ENCODE measurements around the gene KRTAP12-3.
"Not testable (repeated sequence)": the region's sequence is repeated elsewhere in the genome, so short reads cannot be mapped to it uniquely, and the experiment has no call there.

KRTAP12-3 gene, protein sequence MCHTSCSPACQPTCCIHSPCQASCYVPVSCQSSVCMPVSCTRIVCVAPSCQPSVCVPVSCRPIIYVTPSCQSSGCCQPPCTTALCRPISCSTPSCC

DNA sequence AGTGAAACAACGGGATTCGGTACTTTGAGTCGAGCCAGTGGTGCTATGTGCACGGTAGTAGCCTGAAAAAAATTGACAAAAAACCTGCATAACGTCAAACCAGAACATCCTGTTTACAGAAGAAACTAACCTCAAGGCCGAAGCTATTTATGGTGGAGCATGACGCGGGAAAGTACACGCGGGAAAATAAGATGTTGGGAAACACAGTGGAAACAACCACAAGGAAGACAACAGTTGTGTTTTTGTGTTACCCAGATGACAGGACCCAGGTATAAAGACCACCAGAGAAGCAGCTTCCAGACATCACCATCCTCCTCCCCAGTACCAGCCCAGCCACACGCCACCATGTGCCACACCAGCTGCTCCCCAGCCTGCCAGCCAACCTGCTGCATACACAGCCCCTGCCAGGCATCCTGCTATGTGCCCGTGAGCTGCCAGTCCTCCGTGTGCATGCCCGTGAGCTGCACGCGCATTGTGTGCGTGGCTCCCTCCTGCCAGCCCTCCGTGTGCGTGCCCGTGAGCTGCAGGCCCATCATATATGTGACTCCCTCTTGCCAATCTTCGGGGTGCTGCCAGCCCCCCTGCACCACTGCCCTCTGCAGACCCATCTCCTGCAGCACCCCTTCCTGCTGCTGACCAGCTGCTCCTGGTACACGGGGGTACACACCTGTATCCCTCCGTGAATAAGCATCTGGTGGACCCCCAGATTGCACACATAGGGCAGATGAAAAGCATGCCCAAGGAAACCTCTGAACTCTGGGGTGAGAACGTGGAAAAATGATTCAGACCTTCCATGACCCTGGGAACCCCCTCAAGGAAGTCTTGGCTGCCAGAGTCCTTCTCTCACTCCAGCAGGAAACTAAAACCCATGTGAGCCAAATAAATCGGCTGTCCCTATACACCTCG is at the start of gene KRTAP12-3:
TSS of gene KRTAP12-3 (plus strand) at position 298 of the 906 bp plus-strand sequence. CDS start at position 346, 48 bp downstream.
- no peak for DNase-seq (ENCODE audit: low read depth in 4 of 4, low spot score in 1 of 4)

DNA sequence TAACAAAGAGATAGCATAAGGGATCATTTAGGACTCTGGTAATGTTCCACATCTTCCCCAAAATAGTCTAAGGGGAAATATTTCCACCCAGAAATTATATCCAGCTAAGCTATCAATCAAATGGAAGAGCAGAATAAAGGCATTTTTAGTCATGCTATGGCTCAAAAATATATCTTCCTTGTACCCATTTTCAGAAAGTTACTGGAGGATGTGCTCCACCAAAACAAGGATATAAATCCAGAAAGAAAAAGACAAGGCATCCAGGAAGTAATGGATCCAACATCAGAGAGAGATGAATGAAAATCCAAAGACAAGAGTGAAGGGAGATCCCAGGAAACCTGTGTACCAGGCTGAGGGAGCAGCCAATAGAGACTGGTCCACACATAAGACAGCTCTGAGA is 48.5 kb upstream of the KRTAP12-3 start:
- DNase-seq (ENCODE audit: low read depth in 4 of 4, low spot score in 1 of 4), result no peak

DNA sequence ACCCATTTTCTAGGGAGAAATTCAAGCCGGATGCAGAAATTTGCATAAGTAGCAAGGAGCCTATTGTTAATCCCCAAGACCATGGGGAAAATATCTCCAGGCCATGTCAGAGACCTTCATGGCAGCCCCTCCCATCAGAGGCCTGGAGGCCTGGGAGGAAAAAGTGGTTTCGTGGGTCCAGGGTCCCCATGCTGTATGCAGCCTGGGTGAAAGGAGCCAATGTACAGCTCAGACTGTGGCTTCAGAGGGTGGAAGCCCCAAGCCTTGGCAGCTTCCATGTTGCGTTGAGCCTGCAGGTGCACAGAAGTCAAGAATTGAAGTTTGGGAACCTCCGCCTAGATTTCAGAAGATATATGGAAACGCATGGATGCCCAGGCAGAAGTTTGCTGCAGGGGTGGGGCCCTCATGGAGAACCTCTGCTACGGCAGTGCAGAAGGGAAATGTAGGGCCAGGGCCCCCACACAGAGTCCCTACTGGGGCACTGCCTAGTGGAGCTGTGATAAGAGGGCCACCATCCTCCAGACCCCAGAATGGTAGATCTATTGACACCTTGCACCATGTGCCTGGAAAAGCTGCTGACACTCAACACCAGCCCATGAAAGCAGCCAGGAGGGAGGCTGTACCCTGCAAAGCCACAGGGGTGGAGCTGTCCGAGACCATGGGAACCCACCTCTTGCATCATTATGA is 47.4 kb upstream of the KRTAP12-3 start:
- not testable (repeated sequence) for DNase-seq (ENCODE audit: low read depth in 4 of 4, low spot score in 1 of 4)

DNA sequence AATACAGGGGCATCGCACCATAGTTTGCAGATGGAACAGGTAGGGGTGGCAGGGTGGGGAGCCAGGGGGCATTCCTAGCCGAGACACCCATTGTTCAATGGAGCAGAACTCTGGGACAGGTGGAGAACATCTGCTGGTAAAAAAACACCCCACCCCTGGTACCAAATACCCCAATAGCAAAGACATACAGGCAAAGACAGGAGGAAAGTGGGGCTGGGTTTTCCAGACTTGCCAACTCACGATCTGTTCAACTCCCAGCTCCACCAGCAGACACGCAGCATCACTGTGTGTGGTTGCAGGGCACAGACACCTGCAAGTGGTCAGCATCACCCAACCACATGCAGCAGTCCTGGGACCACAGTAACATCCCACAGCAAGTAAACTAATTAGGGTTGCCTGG is 46.2 kb upstream of the KRTAP12-3 start:
- no peak for DNase-seq (ENCODE audit: low read depth in 4 of 4, low spot score in 1 of 4)

DNA sequence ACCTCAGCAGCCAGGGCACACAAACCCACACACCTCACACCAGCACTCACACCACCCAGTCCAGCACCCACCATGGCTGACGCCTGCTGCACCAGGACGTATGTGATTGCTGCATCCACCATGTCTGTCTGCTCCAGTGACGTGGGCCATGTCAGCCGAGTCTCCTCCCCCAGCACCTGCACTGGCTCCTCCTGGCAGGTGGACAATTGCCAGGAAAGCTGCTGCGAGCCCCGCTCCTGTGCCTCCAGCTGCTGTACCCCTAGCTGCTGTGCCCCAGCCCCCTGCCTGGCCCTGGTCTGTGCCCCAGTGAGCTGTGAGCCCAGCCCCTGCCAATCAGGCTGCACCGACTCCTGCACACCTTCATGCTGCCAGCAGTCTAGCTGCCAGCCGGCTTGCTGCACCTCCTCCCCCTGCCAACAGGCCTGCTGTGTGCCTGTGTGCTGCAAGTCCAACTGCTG is 45.7 kb upstream of the KRTAP12-3 start, which contains the start of gene KRTAP10-8:
TSS of gene KRTAP10-8 (plus strand) at position 51 of the 458 bp plus-strand sequence. CDS start at position 73, 22 bp downstream.
- DNase-seq (ENCODE audit: low read depth in 4 of 4, low spot score in 1 of 4), result no peak

DNA sequence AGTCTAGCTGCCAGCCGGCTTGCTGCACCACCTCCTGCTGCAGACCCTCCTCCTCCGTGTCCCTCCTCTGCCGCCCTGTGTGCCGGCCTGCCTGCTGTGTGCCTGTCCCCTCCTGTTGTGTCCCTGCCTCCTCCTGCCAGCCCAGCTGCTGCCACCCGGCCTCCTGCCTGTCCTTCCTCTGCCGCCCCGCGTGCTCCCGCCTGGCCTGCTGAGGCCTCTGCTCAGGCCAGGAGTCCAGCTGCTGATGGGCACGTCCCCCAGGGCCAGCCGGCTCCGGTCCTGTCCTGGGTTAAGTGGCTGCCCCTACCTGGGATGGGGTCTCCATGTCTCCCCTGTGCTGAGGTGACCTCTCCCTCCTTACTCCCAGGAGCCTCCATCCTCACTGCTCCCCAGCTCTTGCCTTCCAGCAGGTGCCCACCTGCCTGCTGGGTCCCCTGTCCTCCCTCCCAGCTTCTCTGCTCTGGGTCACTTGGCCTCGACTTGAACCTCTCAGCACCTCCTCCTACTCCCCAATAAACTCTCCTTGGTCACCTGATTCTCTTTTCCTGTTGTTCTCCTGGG is 45.0 kb upstream of the KRTAP12-3 start:
- DNase-seq (ENCODE audit: low read depth in 4 of 4, low spot score in 1 of 4), result no peak

DNA sequence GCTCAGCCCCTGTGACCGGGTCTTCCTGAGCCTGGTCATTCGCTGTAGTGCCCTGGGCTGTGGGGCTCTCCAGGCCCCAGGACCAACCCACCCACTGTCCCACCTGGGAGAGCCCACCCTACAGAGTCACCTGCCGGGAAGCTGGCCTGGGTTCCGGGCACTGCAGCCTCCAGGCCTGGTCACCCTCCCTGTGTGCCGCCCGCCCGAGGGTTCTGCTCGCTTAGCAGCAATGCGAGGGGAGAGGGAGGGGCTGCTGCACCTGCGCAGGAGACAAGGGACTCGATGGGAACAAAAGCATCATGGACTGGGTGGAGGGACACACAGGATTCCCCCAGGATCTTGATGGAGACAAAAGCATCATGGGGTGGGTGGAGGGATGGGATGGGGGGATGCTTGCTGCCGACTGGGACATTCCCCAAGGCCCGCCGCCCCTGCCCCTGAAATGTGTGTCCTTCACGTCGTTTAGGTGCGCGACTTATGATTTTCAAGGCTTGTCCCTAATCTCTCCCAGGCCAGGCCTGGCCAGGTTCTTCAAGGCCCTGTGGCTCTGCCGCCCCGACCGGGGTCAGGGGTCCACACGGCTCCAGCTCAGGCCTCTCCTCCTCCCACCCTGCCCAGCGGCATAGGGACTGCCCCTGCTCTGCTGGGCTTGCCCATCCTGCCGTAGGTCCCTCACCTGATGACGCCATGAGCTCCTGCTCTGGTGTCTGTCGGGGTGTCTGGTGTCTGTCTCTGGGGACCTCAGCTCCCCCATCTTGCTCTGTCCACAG is 44.2 kb upstream of the KRTAP12-3 start:
- DNase-seq (ENCODE audit: low read depth in 4 of 4, low spot score in 1 of 4), result no peak

DNA sequence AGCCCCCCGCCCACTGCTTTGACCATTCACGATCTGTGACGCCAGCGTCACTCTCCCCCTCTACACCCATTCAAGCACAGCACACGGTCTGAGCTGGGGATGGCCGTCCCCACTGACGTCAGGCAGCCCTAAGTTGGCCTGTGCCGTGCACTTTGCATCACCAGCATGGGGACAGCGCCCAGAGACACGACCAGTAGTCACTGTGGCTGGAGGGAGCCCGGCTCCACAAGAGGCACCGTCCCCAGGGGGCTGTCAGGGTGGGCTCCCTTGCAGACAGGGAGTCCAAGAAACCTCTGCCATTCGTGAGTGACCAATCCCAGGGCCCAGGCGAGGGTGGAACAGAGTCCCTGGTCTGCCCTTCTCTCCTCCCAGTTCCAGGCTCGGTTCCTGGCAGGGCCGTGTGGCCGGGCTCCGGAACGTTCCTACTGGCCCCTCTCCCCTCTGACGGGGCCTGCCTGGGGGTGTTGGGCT is 43.5 kb upstream of the KRTAP12-3 start:
- DNase-seq (ENCODE audit: low read depth in 4 of 4, low spot score in 1 of 4), result no peak

DNA sequence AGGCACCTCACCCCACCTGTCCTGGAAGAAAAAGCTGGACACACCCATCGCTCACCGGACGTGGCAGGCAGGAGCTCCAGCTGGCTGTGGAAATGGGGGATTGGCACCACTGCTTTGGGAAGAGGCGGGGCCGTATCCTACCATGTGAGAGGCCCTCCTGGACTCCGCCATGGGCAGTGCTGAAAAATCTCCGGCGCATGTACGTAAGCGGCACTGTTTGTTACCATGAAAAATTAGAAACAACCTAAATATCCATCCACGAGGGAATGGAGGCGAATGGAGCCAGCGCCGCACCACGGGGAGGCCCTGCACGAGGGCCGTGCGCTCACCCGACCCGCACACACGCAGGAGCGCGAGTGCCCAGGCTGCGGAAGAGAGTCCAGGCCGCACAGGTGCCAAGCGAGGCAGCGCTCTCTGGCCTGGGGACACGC is 42.8 kb upstream of the KRTAP12-3 start:
- no peak for DNase-seq (ENCODE audit: low read depth in 4 of 4, low spot score in 1 of 4)

DNA sequence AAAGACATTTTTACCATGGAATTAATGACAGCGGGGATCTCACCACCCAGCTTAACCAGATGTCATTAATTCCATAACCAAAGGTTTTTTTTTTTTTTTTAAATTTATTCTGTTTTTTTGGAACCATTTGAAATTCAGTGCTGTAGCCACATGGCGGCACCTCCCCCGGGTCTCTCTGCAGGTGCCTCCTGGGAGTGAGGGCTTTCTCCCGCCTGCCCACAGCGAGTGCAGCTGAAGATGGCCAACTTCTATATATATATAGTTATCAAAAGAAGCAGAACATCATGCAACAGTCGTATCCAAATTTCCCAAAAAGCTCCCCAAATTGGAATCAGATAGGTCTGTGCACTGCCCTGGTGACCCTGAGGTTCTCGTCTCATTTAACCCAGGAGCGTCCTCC is 42.3 kb upstream of the KRTAP12-3 start:
- DNase-seq (ENCODE audit: low read depth in 4 of 4, low spot score in 1 of 4), result no peak

DNA sequence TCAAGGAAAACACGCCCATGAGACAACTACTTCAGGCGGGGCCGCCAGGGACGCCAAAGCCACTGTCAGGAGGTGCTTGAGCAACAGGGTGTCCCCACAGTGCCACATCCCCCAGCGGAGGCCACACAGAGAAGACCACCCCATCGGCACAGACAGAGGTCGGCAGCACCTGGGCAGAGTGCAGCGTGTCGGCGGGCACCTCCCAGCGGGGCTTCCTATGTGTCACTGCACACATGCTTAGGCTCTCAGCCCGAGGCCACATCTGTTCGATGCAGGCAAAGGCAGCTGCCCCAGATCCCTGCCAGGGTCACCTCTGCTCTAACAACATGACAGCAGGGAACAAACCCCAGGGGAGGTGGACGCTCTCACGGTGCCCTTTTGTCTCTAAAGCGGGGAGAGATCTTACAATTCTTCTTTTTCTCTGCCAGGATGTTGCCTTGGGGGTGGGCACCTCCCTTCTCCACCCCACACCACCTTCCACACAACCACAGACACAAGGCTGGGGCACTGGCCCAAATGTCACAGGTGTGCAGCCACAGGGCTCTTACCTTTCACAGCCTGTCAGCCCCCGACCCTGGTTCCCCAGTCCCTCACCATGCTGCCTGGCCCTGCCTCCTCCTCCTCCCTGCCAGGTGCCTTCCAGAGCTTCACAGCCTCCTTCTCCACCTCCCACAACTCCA is 41.7 kb upstream of the KRTAP12-3 start:
- no peak for DNase-seq (ENCODE audit: low read depth in 4 of 4, low spot score in 1 of 4)

DNA sequence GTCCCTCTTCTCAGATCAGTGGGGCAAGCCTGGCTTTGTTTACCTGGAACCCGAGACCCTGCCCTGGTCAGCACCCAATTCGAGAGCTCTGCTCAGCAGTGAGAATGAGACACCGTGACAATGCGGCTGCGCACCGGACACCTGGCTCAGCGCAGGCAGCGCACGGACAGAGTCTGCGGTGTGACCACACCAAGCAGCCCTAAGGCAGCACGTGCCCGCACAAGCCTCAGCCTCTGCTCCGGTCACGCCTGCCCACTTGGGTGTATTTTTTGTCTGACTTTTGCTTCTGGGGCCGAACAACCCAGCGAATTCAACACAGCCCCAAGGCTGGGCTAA is 41.2 kb upstream of the KRTAP12-3 start:
- no peak for DNase-seq (ENCODE audit: low read depth in 4 of 4, low spot score in 1 of 4)

DNA sequence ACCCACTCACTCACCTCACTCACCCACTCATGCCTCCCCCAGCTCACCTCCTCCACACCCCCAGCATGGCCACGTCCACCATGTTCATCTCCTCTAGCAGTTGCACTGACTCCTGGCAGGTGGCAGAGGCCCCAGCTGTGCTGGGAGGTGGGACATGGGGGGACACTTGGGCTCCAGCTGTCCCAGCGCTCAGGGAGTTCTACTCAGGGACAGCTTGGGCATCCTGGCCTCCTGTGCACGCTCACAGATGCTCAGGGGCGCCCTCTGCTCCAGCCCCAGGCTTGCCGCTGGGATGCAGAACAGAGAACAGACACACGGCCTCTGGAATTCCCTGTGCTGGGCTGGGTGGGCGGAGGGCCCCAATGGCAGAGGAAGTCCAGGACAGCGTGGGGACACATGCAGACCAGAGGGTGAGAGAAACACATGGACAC is 40.6 kb upstream of the KRTAP12-3 start:
- DNase-seq (ENCODE audit: low read depth in 4 of 4, low spot score in 1 of 4), result no peak

DNA sequence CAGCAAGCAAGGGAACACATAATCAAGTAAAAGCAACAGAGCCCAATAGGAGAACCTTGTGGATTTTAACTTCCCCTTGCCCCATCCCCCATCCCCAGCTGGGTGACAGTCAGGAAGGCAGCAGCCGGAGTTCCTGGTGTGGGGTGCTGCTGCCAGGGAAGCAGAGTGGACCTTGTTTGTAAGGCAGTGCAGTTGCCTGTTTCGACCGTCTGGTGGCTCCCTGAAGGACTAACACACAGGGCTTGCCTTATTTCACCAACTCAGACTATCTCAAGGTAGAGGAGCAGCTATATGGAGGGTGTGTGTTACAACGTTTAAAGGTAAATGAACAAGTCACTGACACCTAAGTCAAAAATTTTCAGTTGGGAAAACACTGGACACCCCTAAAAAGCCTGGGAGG is 39.2 kb upstream of the KRTAP12-3 start:
- DNase-seq (ENCODE audit: low read depth in 4 of 4, low spot score in 1 of 4), result no peak

DNA sequence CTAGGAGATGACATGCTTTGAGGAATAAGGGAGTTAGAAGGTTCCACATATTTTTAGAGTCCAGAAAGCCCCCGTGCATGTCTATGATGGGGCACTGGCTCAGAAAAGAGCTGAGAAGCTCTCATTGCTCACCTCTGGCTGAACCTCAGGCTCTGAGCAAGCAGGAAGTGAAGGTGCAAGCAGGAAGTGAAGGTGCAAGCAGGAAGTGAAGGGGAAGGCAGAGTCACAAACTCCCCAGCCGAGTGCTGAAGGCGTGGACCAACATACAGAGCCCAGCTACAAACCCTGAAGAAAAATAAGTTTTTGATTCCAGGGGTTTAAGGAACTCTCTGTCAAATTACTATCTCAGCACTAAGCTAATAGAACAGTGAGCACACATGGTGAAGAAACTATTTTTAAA is 38.8 kb upstream of the KRTAP12-3 start:
- DNase-seq (ENCODE audit: low read depth in 4 of 4, low spot score in 1 of 4), result peak; percentile 10 to 29 (median 21)

DNA sequence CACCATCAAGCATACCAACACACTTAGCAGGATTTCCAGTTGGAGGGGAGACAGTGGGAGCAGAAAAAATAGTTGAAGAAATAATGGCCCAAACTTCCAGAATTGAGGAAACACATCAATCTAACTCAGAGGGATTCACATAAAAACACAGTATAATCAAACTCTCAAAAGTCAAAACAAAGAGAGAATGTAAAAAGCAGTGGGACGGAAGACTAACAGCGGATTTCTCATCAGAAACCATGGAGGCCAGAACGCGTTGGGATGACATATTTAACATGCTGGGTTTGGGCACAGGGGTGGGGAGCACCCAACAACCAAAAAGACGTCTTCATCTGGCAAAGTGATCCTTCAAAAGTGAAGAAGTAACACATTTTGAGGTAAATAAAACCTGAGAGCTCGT is 37.8 kb upstream of the KRTAP12-3 start:
- no peak for DNase-seq (ENCODE audit: low read depth in 4 of 4, low spot score in 1 of 4)

DNA sequence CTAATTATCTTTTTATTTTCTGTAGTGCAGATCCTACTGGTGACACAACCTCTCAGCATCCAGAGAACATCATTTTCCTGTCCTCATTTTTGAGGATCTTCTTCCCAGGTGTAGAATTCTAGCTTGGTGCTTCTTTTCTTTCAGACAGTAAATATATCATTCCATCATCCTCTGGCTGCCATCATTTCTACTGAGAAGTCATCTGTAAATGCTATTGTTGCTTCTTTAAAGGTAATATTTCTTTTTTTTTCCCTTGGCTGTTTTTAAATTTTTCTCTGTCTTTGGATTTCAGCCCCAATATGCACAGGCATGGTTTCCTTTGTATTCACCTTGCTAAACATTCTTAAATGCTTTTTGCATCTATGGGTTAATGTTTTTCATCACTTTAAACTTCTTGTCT is 34.2 kb upstream of the KRTAP12-3 start:
- DNase-seq (ENCODE audit: low read depth in 4 of 4, low spot score in 1 of 4), result no peak

DNA sequence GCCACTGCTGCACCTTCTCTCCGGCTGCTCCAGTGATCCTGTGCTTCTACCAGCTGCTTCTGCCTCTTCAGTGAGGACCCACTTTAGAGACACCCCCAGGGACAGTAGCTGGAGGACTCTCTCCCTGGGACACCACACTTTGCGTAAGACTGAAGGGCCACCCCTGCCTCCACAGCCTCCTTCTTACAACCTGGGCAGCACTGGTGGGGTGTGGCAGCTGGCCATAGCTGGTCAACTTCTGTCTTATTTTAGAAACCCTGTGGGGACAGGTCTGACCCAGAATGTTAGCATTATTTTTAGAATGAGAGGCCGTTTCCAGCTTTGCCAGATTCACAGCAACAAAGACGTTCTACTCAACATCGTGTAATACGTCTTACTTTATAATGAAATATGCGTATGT is 32.0 kb upstream of the KRTAP12-3 start:
- no peak for DNase-seq (ENCODE audit: low read depth in 4 of 4, low spot score in 1 of 4)

DNA sequence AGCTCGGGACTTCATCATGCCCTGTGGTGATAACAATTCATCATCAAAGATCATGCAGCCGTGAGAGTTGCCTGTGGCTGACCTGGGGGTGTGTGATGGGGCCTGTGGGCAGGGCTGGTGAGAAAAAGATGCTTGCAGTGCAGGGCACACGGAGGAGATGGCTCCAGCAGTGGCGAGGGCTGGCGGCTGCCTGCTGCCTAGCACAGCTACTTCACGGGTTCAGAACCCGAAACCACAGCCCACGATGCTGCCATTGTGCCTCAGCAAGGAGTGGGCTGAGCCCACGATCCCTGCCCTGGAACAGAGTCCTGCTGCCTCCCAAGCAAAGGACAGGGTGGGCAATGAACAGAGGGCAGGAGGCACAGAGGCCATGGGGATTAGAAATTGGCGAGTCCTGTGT is 31.5 kb upstream of the KRTAP12-3 start:
- DNase-seq (ENCODE audit: low read depth in 4 of 4, low spot score in 1 of 4), result no peak

DNA sequence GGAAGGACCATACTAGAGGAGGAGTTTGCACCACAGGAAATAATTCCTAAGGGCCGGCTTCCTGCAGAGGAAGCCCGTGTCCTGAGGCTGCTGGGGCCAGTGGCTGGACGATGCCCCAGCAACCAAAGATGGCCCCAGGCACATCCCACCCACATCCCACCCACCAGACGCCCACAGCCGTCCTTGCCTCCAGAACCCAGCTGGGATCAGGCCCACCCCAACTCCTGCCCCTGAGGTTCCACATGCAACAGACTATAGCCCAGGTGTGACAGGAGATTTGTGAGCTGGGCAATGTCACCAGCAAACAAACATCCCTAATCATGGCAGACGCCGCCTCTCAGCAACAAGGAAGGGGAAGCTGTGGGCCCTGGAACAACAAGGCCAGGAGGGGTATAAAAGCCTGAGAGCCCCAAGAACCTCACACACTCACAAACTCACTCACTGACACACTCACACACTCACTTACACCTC is 31.0 kb upstream of the KRTAP12-3 start, which contains the start of gene KRTAP10-9:
TSS of gene KRTAP10-9 (plus strand) at position 421 of the 471 bp plus-strand sequence. CDS start 79 bp downstream, outside the sequence.
- DNase-seq (ENCODE audit: low read depth in 4 of 4, low spot score in 1 of 4), result no peak
